Fibroblast of skin of back (primary cell): ENCODE results near the gene FGD2.
"Not testable (repeated sequence)": the region's sequence is repeated elsewhere in the genome, so short reads cannot be mapped to it uniquely, and the experiment has no call there.

Source experiments
- DNase-seq: peaks from one replicate; pipeline ENCODE4 v3.0.0-alpha.2; 2013

The FGD2 gene

GRCh38 chr6:37039958-37040357 is 34.5 kb downstream of the FGD2 start:
- no peak for DNase-seq

- no peak for DNase-seq
Observed at GRCh38 chr6:37041521-37041920, 36.1 kb downstream of the FGD2 start.

- no peak for DNase-seq
Observed at GRCh38 chr6:37042150-37042549, 36.7 kb downstream of the FGD2 start.

GRCh38 chr6:37043091-37043490 is 37.6 kb downstream of the FGD2 start:
- not testable (repeated sequence) for DNase-seq

- no peak for DNase-seq
Observed at GRCh38 chr6:37047346-37047688, 41.9 kb downstream of the FGD2 start.

GRCh38 chr6:37047689-37048402 is 42.4 kb downstream of the FGD2 start:
- DNase-seq: no peak

GRCh38 chr6:37048403-37048850 is 43.0 kb downstream of the FGD2 start:
- DNase-seq: no peak

DNA sequence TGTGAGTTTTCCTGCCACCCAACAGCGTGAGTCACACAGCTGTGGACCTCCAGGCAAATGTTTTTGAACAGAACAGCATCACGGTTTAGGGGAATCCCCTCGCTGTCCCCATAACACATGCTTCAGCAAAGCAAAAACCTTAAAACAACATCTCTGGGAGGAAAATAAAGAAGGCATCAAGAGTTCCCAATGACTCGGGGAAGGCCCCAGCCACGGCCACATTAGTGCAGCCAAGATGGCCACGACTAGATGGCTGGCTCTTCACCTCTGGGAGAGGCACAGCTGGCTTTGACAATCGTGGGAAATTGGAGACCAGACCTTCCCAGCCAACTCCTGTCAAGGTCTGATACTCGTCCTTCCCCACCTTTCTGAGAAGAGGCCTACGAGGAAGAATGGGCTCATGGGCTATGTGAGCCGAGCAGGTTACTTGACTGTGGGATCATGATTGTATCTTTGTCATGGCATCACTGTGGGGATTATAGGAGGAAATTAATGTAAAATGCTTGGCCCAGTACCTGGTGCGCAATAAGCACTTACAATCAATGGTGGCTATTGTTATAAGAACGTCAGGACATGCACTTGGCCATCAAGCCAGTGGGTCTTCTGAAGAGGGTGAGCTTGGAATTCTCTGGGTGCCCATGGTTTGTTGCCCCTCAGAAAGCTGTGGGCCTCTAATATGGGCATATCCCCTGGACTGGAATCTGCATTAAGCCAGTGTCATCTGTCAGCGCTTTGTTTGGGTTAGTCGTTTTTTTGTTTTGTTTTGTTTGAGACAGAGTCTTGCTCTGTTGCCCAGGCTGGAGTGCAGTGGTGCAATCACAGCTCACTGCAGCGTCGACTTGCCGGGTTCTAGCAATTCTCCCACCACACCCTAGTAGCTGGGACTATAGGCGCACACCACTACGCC is 43.6 kb downstream of the FGD2 start:
- peak; percentile 89 for DNase-seq

DNA sequence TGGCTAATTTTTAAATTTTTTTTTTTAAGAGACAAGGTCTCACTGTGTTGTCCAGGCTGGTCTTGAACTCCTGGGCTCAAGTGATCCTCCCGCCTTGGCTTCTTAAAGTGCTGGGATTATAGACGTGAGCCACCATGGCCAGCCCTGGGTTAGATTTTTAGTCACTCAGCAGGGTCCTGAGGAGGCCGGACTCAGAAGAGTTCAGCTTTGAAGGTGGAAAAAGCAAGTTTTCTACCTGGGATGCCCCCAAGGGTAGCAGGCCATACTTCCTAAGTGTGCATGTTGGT is 44.2 kb downstream of the FGD2 start:
- no peak for DNase-seq

DNA sequence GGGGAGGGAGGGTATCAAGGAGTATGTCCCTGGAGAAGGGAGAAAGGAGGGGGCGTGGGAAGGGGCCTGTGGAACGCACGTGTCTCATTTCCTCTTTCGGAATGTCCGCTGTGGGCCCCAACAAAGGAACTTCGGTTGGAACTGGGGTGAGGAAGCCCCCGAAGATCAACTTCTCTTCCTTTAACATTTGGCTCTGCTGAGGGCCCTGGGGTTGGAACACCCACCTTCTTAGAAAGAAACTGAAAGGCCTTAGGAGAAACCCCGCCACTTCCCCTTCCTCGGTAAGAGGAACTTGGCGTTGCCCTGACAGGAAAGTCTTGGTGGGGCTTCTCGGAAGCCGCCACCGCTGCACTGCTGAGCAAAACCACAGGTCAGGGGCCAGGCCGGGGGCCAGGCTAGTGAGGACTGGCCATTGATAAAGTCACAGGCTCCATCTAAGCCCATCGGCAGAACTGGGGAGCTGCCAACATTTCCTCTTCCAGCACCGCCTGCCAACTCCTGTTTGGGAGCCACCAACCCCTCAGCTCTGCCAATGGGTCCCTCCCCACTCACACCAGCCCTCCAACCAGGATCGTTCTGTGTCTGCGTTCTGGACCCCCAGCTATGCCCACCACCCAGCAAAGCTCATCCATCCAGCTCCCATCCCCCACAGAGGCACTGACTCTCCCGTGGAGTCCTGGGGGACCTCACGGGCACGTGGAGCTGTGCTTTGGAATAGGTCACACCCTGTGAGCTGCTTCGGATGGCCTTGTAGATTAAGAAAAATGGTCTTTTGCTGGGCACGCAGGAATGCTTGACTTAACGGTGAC is 44.8 kb downstream of the FGD2 start:
- DNase-seq: no peak

DNA sequence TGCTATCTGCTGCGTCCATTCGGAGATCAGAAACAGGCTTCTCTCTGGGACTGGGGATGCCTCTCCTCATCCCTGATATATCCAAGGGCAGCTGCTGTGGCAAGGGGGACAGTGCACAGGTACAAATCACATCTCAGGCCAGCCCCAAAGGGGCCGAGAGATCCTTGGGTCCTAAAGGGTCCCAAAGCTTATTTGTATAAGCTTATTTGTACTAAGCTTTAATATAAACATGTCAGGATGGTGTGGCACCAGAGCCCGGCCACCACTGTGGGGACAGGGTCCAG is 45.3 kb downstream of the FGD2 start:
- no peak for DNase-seq

DNA sequence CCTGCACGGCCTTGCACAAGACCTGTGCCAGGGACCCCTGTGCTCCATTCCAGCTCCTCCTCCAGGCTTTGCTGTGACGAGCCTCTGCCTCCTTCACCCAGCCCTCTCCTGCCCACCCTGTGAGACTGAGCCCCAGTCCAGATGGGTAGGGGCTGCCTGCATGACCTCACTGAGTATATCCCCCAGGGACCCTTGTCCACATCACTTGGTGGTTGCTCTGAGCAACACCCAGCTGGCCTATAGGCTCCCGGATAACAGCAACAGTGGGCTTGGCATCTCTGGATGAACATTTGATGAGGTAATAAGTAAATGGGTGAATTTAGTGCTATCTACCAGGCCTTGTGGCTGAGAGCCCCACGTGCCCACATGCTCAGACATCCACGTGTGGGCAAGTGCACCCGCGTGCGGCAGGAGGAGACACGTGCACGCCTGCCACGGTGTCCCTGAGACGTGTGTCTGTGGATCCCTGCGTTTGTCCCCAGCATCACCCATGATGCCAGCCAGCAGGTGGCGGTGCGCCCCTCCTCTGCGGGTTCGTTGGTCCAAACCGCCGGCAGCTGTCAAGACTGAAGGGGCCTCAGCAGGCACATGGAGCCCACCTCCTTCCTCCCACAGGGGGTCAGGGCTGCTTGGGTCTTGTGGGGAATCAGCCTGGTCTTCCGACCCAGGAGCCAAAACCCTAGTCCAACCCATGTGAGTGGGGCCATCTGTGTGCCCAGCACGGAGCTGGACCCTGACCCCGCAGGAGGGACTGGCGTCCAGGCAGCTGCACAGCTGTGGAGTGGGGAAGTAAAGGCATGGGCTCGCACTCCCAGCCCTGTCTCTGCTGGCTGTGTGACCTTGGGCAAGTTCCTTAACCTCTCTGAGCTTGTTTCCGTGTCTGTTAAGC is 45.9 kb downstream of the FGD2 start:
- DNase-seq: peak; percentile 76

DNA sequence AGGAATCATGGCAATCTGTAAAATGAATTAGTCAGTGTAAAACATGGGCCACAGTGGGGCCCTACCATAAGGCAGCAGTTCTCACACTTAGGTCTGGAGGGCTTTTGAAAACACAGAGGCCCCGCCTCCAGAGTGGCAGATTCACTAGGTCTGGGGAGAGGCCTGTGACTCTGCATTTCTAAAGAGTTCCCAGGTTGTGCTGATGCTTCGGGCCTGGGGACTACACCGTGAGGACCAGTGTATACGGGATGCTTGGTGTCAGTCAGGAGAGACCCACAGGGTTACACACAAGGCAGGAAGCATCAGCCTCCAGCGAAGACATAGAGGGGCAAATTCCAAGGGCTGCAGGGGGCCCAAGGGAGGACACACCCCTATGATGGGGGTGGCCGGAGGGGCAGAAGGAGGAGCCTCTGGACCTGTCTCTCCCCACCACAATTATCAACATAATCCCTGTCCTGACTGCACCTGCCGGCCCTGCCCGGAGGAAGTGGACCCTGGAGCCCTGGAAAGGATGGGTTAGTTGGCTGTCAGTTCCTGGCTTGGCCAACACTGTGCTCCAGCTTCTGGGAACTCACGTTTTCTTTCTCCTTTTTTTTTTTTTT is 46.7 kb downstream of the FGD2 start:
- peak; percentile 17 for DNase-seq

GRCh38 chr6:37053683-37054082 is 48.2 kb downstream of the FGD2 start:
- DNase-seq: no peak

DNA sequence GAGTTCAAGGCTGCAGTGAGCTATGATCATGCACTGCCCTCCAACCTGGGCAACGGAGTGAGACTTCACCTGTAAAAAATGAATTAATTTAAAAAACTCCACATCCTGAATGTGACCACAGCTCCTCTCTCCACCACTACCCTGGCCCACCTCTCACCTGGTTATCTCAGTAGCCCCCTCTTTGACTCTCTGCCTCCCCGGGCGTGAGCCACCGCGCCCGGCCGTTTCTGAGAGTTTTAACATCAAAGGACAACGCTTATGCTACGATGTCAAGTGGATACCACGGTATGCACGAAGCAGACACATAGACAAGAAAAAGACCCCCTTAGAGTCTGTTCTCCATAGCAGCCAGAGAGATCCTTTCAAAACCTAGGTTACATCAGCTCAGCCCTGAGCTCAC is 48.7 kb downstream of the FGD2 start:
- no peak for DNase-seq

GRCh38 chr6:37054580-37054979 is 49.1 kb downstream of the FGD2 start:
- no peak for DNase-seq

GRCh38 chr6:37056112-37056403 is 50.6 kb downstream of the FGD2 start:
- DNase-seq: no peak

GRCh38 chr6:37056439-37057127 is 51.1 kb downstream of the FGD2 start:
- peak; percentile 49 for DNase-seq

DNA sequence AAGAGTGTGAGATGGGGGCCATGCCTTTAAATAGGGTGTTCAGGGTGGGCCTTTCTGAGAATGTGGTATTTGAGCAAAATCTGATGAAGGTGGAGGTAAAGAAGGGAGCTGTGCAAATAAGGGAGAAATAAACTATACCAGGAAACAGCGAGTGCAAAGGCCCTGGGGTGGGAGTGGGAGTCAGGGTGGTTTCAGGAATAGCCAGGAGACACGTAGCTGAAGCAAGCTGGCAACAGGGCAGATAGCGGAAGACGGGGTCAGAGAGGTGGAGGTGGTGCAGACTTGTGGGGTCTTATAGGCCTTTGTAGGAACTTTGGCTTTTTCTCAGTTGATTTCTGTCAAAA is 51.6 kb downstream of the FGD2 start:
- DNase-seq: no peak

DNA sequence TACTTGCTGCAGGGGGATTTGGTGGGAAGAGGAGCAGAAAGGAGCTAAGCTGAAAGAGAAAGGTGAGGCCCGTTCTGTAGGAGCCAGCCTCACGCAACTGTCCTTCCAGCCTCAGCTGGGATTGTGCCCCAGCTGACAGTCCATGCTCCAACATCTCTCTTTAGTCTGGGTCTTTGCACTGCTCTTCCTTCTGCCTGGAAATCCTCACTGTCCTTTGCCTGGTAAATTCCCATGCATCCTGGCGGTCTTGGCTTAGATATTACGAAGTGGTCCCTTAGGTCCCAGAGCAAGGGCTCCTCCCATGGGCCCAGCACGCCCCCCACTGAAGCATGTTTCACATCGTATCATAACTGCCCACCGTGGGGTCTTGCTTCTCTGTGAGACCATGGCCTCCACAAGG is 52.2 kb downstream of the FGD2 start:
- no peak for DNase-seq

DNA sequence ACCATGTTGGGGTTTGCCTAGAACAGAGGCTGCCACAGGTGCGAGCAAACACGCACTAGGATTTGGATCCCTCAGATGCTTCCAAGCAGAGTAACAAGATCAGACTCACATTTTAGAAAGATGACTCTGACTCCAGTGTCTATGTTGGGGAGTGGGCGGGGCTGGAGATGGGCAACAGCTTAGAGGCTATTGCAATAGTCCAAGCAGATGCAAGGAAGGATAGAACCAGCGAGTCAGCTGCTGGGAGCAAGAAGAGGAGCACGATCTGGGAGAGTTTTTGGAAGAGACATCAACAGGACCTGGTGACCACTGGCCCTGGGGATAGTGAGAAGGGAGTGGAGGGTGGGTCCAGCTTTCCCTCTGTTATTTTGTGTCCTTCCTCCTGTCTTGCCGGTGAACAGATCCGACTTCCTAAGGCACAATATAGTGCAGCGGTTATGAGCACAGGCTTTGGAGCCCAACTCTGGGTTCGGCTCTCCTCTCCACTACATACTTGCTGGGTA is 52.7 kb downstream of the FGD2 start:
- DNase-seq: peak; percentile 78

DNA sequence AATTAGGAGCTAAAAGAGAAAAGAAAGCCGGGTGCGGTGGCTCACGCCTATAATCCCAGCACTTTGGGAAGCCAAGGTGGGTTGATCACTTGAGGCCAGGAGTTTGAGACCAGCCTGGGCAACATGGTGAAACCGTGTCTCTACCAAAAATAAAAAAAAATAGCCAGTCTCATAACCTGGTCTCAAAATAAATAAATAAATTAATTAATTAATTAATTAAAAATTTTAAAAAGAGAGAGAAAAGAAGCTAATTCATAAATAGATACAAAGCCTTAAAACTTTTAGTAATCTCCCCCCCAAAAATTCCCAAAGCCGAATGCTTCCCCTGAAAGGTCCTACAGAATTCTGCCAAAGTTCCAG is 53.5 kb downstream of the FGD2 start:
- DNase-seq: not testable (repeated sequence)
